ENCODE measurements around the gene CHRM2. TPM values are rescaled to one million over a fixed set of nuclear protein-coding genes. Genes with fewer than 3 reads are reported as not detected.

The CHRM2 gene
- total and polyA plus RNA-seq, 8 donors, result 0.19 to 50.9 (median 4.9) TPM; not detected in 1

GRCh38 chr7:136940917-136941316 is 72.5 kb downstream of the CHRM2 start:
- H3K4me3 ChIP-seq, result no peak overlapping the region
- H3K27me3 ChIP-seq, result no peaks in the 10 kb centered on the region
- no peaks in the 10 kb centered on the region for H3K36me3 ChIP-seq
- H3K27ac ChIP-seq, result no peak overlapping the region
- 75 to 86% (median 81%) methylated on average over 1 of the region's 1 CpG for WGBS, 5 donors
- H3K4me1 ChIP-seq, result peaks cover 0 to 8% (median 0%) of the 10 kb centered on the region in 4 donors
- intact Hi-C loops (cut with DNase I; ENCODE audit: low total_unique reads), result no loop called here
- no peak for TF ChIP-seq EP300 (IDR thresholded peaks at IDR 0.05)
- no peak for TF ChIP-seq POLR2A (IDR thresholded peaks at IDR 0.05)
- no peak for TF ChIP-seq POLR2AphosphoS5 (IDR thresholded peaks at IDR 0.05)
- TF ChIP-seq, protein P1, sequence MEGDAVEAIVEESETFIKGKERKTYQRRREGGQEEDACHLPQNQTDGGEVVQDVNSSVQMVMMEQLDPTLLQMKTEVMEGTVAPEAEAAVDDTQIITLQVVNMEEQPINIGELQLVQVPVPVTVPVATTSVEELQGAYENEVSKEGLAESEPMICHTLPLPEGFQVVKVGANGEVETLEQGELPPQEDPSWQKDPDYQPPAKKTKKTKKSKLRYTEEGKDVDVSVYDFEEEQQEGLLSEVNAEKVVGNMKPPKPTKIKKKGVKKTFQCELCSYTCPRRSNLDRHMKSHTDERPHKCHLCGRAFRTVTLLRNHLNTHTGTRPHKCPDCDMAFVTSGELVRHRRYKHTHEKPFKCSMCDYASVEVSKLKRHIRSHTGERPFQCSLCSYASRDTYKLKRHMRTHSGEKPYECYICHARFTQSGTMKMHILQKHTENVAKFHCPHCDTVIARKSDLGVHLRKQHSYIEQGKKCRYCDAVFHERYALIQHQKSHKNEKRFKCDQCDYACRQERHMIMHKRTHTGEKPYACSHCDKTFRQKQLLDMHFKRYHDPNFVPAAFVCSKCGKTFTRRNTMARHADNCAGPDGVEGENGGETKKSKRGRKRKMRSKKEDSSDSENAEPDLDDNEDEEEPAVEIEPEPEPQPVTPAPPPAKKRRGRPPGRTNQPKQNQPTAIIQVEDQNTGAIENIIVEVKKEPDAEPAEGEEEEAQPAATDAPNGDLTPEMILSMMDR (IDR thresholded peaks at IDR 0.05), result no peak
- no peaks in the 10 kb centered on the region for H3K9me3 ChIP-seq
- DNase-seq, result no peak

DNA sequence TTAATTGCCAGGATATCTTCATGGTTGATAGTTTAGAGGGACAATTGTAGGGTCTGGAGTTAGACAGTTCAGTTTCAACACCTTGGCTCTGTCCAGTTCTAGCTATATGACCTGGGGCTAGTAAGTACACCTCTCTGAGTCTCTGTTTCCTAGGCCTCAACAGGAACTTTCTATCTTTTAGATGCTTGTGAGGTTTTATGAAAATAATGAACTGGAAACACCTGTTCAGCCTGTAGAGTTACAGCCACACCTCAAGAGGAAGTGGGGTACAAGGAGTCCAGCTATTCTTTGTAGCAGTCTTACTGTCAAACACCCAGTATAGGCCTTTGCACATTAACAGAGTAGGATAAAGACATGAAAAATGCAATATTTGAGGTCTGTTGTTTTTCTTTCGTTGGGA is 73.4 kb downstream of the CHRM2 start:
- H3K27ac ChIP-seq, result no peak overlapping the region
- WGBS, 5 donors, result 49 to 58% (median 53%) methylated on average over 1 of the region's 1 CpG
- intact Hi-C loops (cut with DNase I; ENCODE audit: low total_unique reads), result no loop called here
- H3K4me1 ChIP-seq, result peaks cover 0 to 8% (median 0%) of the 10 kb centered on the region in 4 donors
- no peaks in the 10 kb centered on the region for H3K9me3 ChIP-seq
- no peak for TF ChIP-seq EP300 (IDR thresholded peaks at IDR 0.05)
- no peak for TF ChIP-seq POLR2A (IDR thresholded peaks at IDR 0.05)
- TF ChIP-seq, protein P1 (IDR thresholded peaks at IDR 0.05), result no peak
- H3K27me3 ChIP-seq, result no peaks in the 10 kb centered on the region
- no peak overlapping the region for H3K4me3 ChIP-seq
- H3K36me3 ChIP-seq, result no peaks in the 10 kb centered on the region
- peak in 1 of 2 donors; percentile 10 for DNase-seq

DNA sequence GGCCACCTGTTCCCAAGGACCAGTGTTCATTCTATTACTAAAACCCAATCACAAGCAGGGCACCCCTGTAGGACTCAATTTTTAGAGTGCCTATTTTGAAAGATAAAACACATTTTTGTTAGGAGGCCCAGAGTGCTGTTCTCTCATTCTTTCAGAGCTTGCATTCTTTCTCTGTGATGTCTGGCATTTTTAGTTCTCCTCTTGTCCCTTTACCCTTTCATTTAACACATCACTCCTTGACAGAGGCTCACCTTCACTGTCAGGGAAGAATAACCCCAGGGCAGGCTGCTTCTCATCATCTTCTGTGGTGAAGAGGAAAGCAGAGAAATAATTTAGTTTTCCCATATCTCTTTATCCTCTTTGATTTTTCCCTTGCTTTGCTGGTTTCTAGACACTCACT is 73.9 kb downstream of the CHRM2 start:
- intact Hi-C loops (cut with DNase I; ENCODE audit: low total_unique reads), result no loop called here
- Histone ChIP-seq H3K9me3 (no peaks in the 10 kb centered on the region), H3K4me3 (no peak overlapping the region), H3K27ac (no peak overlapping the region), H3K36me3 (no peaks in the 10 kb centered on the region), H3K27me3 (no peaks in the 10 kb centered on the region), H3K4me1 (peaks cover 0 to 8% (median 0%) of the 10 kb centered on the region in 4 donors)
- no peak for TF ChIP-seq POLR2AphosphoS5 (IDR thresholded peaks at IDR 0.05)
- TF ChIP-seq, protein P1 (IDR thresholded peaks at IDR 0.05), result no peak
- no peak for TF ChIP-seq EP300 (IDR thresholded peaks at IDR 0.05)
- TF ChIP-seq POLR2A (IDR thresholded peaks at IDR 0.05), result no peak
- no peak for DNase-seq

DNA sequence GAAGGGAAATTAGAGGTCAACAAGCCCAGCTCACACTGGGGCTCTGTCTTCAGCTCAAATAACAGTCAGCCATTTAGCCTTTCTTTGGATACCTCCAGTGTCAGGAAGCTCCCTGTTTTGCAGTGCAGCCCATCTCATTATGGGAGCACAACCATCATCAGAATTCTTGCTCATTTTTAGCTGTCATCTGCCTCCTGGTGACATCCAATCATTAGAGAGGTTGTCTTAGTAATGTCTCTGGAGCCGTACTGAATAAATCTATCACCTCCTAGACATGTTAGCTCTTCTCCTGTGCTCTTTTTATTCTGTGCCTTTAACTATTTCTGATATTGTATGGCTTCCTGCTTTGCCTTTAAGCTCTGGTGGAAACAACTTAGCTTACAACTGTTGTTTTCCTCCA is 74.5 kb downstream of the CHRM2 start:
- intact Hi-C loops (cut with DNase I; ENCODE audit: low total_unique reads), result no loop called here
- Histone ChIP-seq H3K36me3 (no peaks in the 10 kb centered on the region), H3K4me1 (peaks cover 0 to 8% (median 0%) of the 10 kb centered on the region in 4 donors), H3K27me3 (no peaks in the 10 kb centered on the region), H3K9me3 (no peaks in the 10 kb centered on the region), H3K4me3 (no peak overlapping the region), H3K27ac (no peak overlapping the region)
- TF ChIP-seq POLR2AphosphoS5 (IDR thresholded peaks at IDR 0.05) (no peak), EP300 (IDR thresholded peaks at IDR 0.05) (no peak), POLR2A (IDR thresholded peaks at IDR 0.05) (no peak)
- TF ChIP-seq, protein P1 (IDR thresholded peaks at IDR 0.05), result no peak
- DNase-seq, result no peak
- 70 to 90% (median 79%) methylated on average over 1 of the region's 1 CpG for WGBS, 5 donors
